Measurements from ENCODE around the gene EXOC4.

Gene EXOC4

GRCh38 chr7:133445617-133446016 lies 192.7 kb downstream of the EXOC4 start:
- Histone ChIP-seq H3K9ac (ENCODE audit: low read length) (no peak overlapping the region), H3K27me3 (ENCODE audit: control insufficient read depth, insufficient read depth, low read length) (no peaks in the 10 kb centered on the region), H3K27ac (ENCODE audit: low read depth, low read length) (no peak overlapping the region), H3K4me3 (ENCODE audit: low read depth, low read length) (no peak overlapping the region), H3K36me3 (ENCODE audit: control insufficient read depth, insufficient read depth, low read length) (no peaks in the 10 kb centered on the region), H3K9me3 (ENCODE audit: control insufficient read depth, insufficient read depth, low read depth, low read length) (no peaks in the 10 kb centered on the region), H3K4me1 (ENCODE audit: control insufficient read depth, insufficient read depth, low read length) (peaks cover 8% of the 10 kb centered on the region)

DNA sequence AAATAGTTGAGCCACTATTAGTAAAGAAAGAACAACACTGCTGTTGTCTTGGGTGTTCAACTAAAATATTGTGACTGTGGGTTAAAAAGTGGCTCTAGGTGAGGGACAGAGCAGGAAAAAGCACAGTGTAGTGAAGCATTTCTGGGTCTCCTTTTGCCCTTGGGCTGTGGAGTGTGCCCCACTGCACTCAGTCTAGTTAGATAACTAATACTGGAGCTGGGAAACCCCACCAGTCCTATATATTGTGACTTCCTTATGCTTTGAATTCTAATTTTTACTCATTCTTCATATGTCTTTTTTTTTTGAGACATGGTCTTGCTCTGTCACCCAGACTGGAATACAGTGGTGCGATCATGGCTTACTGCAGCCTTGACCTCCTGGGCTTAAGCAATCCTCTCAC lies 195.1 kb downstream of the EXOC4 start:
- no peak overlapping the region for H3K27ac ChIP-seq (ENCODE audit: low read depth, low read length)
- H3K27me3 ChIP-seq (ENCODE audit: control insufficient read depth, insufficient read depth, low read length): no peaks in the 10 kb centered on the region
- no peak overlapping the region for H3K4me3 ChIP-seq (ENCODE audit: low read depth, low read length)

GRCh38 chr7:133452577-133452976 lies 199.7 kb downstream of the EXOC4 start:
- Histone ChIP-seq H3K9ac (ENCODE audit: low read length) (no peak overlapping the region), H3K27me3 (ENCODE audit: control insufficient read depth, insufficient read depth, low read length) (no peaks in the 10 kb centered on the region), H3K4me3 (ENCODE audit: low read depth, low read length) (no peak overlapping the region)

More for the DNA sequence above, 195.1 kb downstream of the EXOC4 start:
- no peak overlapping the region for H3K9ac ChIP-seq (ENCODE audit: low read length)
- H3K4me1 ChIP-seq (ENCODE audit: control insufficient read depth, insufficient read depth, low read length): peaks cover 3% of the 10 kb centered on the region
- no peaks in the 10 kb centered on the region for H3K9me3 ChIP-seq (ENCODE audit: control insufficient read depth, insufficient read depth, low read depth, low read length)
- no peaks in the 10 kb centered on the region for H3K36me3 ChIP-seq (ENCODE audit: control insufficient read depth, insufficient read depth, low read length)

DNA sequence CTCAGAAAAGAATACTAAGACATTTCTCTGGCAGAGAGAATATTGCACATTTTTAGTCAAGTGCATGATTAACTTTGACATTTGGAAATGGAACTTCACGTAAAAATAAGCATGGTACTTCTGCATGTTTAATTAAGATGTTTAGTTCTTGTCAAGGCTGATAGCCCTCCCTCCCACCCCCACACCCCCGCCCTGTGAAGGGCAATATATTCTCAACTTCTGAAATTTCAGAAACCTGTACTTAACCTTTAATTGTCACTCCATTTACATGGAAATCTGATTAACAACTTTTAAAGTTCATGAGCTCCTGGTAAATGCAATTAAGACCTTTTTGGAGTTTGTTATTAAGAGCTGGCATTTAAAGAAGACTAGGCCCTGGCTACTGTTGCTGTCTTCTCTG lies 205.8 kb downstream of the EXOC4 start:
- Histone ChIP-seq H3K9ac (ENCODE audit: low read length) (no peak overlapping the region), H3K27me3 (ENCODE audit: control insufficient read depth, insufficient read depth, low read length) (no peaks in the 10 kb centered on the region), H3K9me3 (ENCODE audit: control insufficient read depth, insufficient read depth, low read depth, low read length) (no peaks in the 10 kb centered on the region), H3K27ac (ENCODE audit: low read depth, low read length) (no peak overlapping the region), H3K4me3 (ENCODE audit: low read depth, low read length) (no peak overlapping the region), H3K36me3 (ENCODE audit: control insufficient read depth, insufficient read depth, low read length) (no peaks in the 10 kb centered on the region), H3K4me1 (ENCODE audit: control insufficient read depth, insufficient read depth, low read length) (no peaks in the 10 kb centered on the region; the same call in 1 of the 2 replicates)

More at GRCh38 chr7:133452577-133452976, 199.7 kb downstream of the EXOC4 start:
- Histone ChIP-seq H3K27ac (ENCODE audit: low read depth, low read length) (no peak overlapping the region), H3K9me3 (ENCODE audit: control insufficient read depth, insufficient read depth, low read depth, low read length) (no peaks in the 10 kb centered on the region), H3K36me3 (ENCODE audit: control insufficient read depth, insufficient read depth, low read length) (no peaks in the 10 kb centered on the region), H3K4me1 (ENCODE audit: control insufficient read depth, insufficient read depth, low read length) (no peaks in the 10 kb centered on the region; the same call in 1 of the 2 replicates)

- no peaks in the 10 kb centered on the region for H3K9me3 ChIP-seq (ENCODE audit: control insufficient read depth, insufficient read depth, low read depth, low read length)
- no peak overlapping the region for H3K9ac ChIP-seq (ENCODE audit: low read length)
- no peak overlapping the region for H3K27ac ChIP-seq (ENCODE audit: low read depth, low read length)
- H3K27me3 ChIP-seq (ENCODE audit: control insufficient read depth, insufficient read depth, low read length): no peaks in the 10 kb centered on the region
- H3K4me1 ChIP-seq (ENCODE audit: control insufficient read depth, insufficient read depth, low read length): no peaks in the 10 kb centered on the region; the same call in 1 of the 2 replicates
- H3K4me3 ChIP-seq (ENCODE audit: low read depth, low read length): no peak overlapping the region
- H3K36me3 ChIP-seq (ENCODE audit: control insufficient read depth, insufficient read depth, low read length): no peaks in the 10 kb centered on the region
These were observed 208.5 kb downstream of the EXOC4 start for GRCh38 chr7:133461421-133461820.

DNA sequence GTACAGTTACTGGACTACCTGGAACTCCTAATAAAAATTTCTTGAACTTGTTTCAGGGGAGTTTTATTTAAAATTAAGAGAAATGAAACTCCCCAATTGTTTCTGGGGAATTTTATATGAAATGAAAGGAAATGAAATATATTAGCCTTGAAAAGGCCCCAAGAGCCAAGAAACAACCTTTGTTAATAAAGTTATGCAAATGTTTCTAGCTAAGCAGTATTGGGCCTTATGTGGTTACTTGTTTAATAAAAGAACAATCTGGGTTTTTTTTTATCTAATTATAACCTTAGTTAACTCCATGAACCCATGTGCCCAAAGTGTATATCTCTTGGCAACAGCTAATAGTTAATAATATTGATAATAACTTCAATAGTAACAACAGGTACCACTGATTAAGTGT lies 222.8 kb downstream of the EXOC4 start:
- no peaks in the 10 kb centered on the region for H3K9me3 ChIP-seq (ENCODE audit: control insufficient read depth, insufficient read depth, low read depth, low read length)
- peaks cover 6% of the 10 kb centered on the region; the same call in 1 of the 2 replicates for H3K36me3 ChIP-seq (ENCODE audit: control insufficient read depth, insufficient read depth, low read length)
- no peaks in the 10 kb centered on the region for H3K27me3 ChIP-seq (ENCODE audit: control insufficient read depth, insufficient read depth, low read length)
- no peaks in the 10 kb centered on the region for H3K4me1 ChIP-seq (ENCODE audit: control insufficient read depth, insufficient read depth, low read length)
- no peak overlapping the region for H3K9ac ChIP-seq (ENCODE audit: low read length)
- no peak overlapping the region for H3K4me3 ChIP-seq (ENCODE audit: low read depth, low read length)
- no peak overlapping the region for H3K27ac ChIP-seq (ENCODE audit: low read depth, low read length)

- Histone ChIP-seq H3K4me3 (ENCODE audit: low read depth, low read length) (no peak overlapping the region), H3K9me3 (ENCODE audit: control insufficient read depth, insufficient read depth, low read depth, low read length) (no peaks in the 10 kb centered on the region), H3K27me3 (ENCODE audit: control insufficient read depth, insufficient read depth, low read length) (no peaks in the 10 kb centered on the region), H3K9ac (ENCODE audit: low read length) (no peak overlapping the region), H3K36me3 (ENCODE audit: control insufficient read depth, insufficient read depth, low read length) (peaks cover 6% of the 10 kb centered on the region; the same call in 1 of the 2 replicates), H3K4me1 (ENCODE audit: control insufficient read depth, insufficient read depth, low read length) (no peaks in the 10 kb centered on the region), H3K27ac (ENCODE audit: low read depth, low read length) (no peak overlapping the region)
These were observed 224.9 kb downstream of the EXOC4 start for GRCh38 chr7:133477791-133478190.

DNA sequence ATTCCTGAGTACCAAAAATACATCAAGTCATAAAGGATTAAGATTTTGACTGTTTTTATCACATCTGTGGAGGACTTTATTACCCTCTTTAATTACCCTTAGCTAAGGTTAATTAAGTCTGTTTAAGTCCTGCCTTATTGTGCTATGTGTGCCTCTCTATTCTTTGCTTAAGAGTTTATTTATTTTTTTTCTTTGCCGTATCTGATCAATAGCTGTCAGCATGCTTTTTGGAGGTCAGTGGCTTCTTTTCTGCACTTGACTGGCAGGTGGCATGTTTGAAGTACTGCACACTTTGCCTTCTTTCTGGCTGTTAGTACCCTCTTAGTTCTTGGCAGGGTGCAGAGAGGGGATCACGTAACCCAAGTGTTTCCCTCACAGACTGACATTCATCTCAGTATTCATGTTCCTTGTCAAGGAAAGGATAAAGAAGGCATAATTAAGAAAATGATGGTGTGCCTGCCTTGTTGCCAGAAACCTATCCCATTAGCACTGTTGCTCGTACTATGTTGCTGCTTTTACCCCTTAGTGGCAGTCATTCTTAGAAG lies 225.8 kb downstream of the EXOC4 start:
- H3K9me3 ChIP-seq (ENCODE audit: control insufficient read depth, insufficient read depth, low read depth, low read length): no peaks in the 10 kb centered on the region
- H3K27ac ChIP-seq (ENCODE audit: low read depth, low read length): no peak overlapping the region
- H3K36me3 ChIP-seq (ENCODE audit: control insufficient read depth, insufficient read depth, low read length): peaks cover 6% of the 10 kb centered on the region; the same call in 1 of the 2 replicates
- H3K4me1 ChIP-seq (ENCODE audit: control insufficient read depth, insufficient read depth, low read length): no peaks in the 10 kb centered on the region
- H3K4me3 ChIP-seq (ENCODE audit: low read depth, low read length): no peak overlapping the region
- no peak overlapping the region for H3K9ac ChIP-seq (ENCODE audit: low read length)
- no peaks in the 10 kb centered on the region for H3K27me3 ChIP-seq (ENCODE audit: control insufficient read depth, insufficient read depth, low read length)

GRCh38 chr7:133479456-133480065 lies 226.7 kb downstream of the EXOC4 start:
- no peak overlapping the region for H3K27ac ChIP-seq (ENCODE audit: low read depth, low read length)
- no peak overlapping the region for H3K9ac ChIP-seq (ENCODE audit: low read length)
- no peak overlapping the region for H3K4me3 ChIP-seq (ENCODE audit: low read depth, low read length)

DNA sequence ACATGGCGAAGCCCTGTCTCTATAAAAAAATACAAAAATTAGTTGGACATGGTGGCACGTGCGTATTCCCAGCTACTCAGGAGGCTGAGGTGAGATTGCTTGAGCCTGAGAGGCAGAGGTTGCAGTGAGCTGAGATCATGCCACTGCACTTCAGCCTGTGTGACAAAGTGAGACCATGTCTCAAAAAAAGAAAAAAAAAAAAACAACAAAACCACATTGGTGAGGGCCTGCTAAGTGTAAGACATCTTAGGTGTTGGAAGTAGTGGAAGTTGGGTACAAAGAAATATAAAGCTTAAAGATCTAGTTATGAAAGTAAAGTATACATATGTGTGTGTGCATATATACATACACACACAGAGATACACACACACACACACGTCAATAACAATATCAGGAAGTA lies 228.0 kb downstream of the EXOC4 start:
- Histone ChIP-seq H3K27me3 (ENCODE audit: control insufficient read depth, insufficient read depth, low read length) (no peaks in the 10 kb centered on the region), H3K9me3 (ENCODE audit: control insufficient read depth, insufficient read depth, low read depth, low read length) (no peaks in the 10 kb centered on the region), H3K36me3 (ENCODE audit: control insufficient read depth, insufficient read depth, low read length) (peaks cover 6% of the 10 kb centered on the region; the same call in 1 of the 2 replicates), H3K9ac (ENCODE audit: low read length) (no peak overlapping the region), H3K4me3 (ENCODE audit: low read depth, low read length) (no peak overlapping the region), H3K27ac (ENCODE audit: low read depth, low read length) (no peak overlapping the region), H3K4me1 (ENCODE audit: control insufficient read depth, insufficient read depth, low read length) (no peaks in the 10 kb centered on the region)

More at GRCh38 chr7:133479456-133480065, 226.7 kb downstream of the EXOC4 start:
- Histone ChIP-seq H3K9me3 (ENCODE audit: control insufficient read depth, insufficient read depth, low read depth, low read length) (no peaks in the 10 kb centered on the region), H3K4me1 (ENCODE audit: control insufficient read depth, insufficient read depth, low read length) (no peaks in the 10 kb centered on the region), H3K36me3 (ENCODE audit: control insufficient read depth, insufficient read depth, low read length) (peaks cover 6% of the 10 kb centered on the region; the same call in 1 of the 2 replicates), H3K27me3 (ENCODE audit: control insufficient read depth, insufficient read depth, low read length) (no peaks in the 10 kb centered on the region)

DNA sequence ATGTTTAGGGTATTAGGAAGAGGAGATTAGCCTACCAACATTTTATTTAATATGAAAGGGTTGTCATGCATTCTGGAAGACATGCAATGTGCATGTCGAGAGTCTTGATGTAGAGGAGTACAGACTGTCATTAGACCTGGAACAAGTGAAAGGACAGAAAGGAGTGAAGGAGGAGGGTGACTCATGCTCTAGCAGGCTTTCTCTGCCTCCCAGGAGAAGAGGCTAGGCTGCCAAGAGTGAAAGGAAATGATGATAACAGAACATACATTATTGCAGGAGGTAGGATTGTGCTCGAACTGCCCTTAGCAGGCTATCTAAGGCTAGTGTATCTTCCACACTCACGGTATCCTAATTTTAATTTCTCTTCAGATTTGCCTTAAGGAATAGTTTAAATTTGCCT lies 228.8 kb downstream of the EXOC4 start:
- Histone ChIP-seq H3K4me3 (ENCODE audit: low read depth, low read length) (no peak overlapping the region), H3K36me3 (ENCODE audit: control insufficient read depth, insufficient read depth, low read length) (peaks cover 6% of the 10 kb centered on the region; the same call in 1 of the 2 replicates), H3K4me1 (ENCODE audit: control insufficient read depth, insufficient read depth, low read length) (no peaks in the 10 kb centered on the region), H3K9ac (ENCODE audit: low read length) (no peak overlapping the region), H3K27me3 (ENCODE audit: control insufficient read depth, insufficient read depth, low read length) (no peaks in the 10 kb centered on the region), H3K27ac (ENCODE audit: low read depth, low read length) (no peak overlapping the region), H3K9me3 (ENCODE audit: control insufficient read depth, insufficient read depth, low read depth, low read length) (no peaks in the 10 kb centered on the region)

All from HUES6 (cell line).